ENCODE results near the gene TAOK2.
"Not testable (repeated sequence)": the region's sequence is repeated elsewhere in the genome, so short reads cannot be mapped to it uniquely, and the experiment has no call there.

The TAOK2 gene

GRCh38 chr16:29973384-29974246 lies at the start of gene TAOK2:
Gene TAOK2 (plus strand): TSS chr16:29973868. CDS start chr16:29977773, 3,905 bp downstream.
- no peaks in the 10 kb centered on the region for H3K27me3 ChIP-seq (ENCODE audit: insufficient read depth, low read depth, severe bottlenecking)
- peak; percentile 99 for DNase-seq
- H3K9me3 ChIP-seq (ENCODE audit: severe bottlenecking): peaks cover 7% of the 10 kb centered on the region
- peaks cover 37% of the 10 kb centered on the region for H3K36me3 ChIP-seq
- peak within 1 kb of the TSS; percentile 91 for H3K4me3 ChIP-seq (ENCODE audit: low read depth, low read length)
- H3K27ac ChIP-seq: peak within 1 kb of the TSS; percentile 74
- TF ChIP-seq CTCF (IDR thresholded peaks at IDR 0.05; ENCODE audit: low read depth, low read length): no peak

DNA sequence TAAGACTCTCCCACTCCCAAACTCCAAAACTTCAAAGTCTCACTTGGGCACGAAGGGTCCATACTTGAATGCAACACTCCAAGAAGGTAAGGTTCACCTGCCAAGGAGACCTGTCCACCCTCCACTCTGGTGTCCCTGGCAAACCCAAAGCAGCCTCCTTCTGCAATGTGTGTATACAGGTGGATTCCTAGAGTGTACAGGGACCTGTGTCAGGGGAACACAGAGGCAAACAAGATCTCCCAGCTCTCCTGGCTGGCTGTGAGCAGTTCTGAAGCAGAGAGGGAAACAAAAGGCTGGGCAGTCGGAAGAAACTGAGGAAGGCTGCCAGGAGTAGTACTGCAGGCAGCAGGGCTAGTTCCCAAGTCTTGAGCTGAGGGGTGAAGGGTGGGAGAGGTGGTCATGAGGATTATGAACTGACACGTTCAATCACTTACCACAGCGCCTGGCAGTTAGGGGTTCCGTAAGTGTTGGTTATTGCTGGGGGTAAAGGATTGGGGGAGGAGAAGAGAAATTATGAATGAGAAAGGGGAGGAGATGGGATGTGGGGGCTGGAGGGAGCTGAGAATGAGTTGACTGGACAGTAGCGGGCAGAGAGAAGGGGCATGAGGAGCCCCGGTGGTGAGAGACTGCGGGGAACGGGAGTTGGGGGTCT lies 48.4 kb upstream of the TAOK2 start:
- no peak for TF ChIP-seq CTCF (IDR thresholded peaks at IDR 0.05; ENCODE audit: low read depth, low read length)
- H3K9me3 ChIP-seq (ENCODE audit: severe bottlenecking): no peaks in the 10 kb centered on the region
- DNase-seq: no peak
- H3K36me3 ChIP-seq: peaks cover 8% of the 10 kb centered on the region
- peak overlapping the region; percentile 91 for H3K4me3 ChIP-seq (ENCODE audit: low read depth, low read length)
- H3K27me3 ChIP-seq (ENCODE audit: insufficient read depth, low read depth, severe bottlenecking): no peaks in the 10 kb centered on the region
- no peak overlapping the region for H3K27ac ChIP-seq

- TF ChIP-seq CTCF (IDR thresholded peaks at IDR 0.05; ENCODE audit: low read depth, low read length): no peak
- DNase-seq: peak; percentile 87
- no peaks in the 10 kb centered on the region for H3K9me3 ChIP-seq (ENCODE audit: severe bottlenecking)
- no peaks in the 10 kb centered on the region for H3K27me3 ChIP-seq (ENCODE audit: insufficient read depth, low read depth, severe bottlenecking)
- peak within 1 kb of the TSS; percentile 97 for H3K27ac ChIP-seq
- H3K4me3 ChIP-seq (ENCODE audit: low read depth, low read length): peak within 1 kb of the TSS; percentile 91
- peaks cover 4% of the 10 kb centered on the region for H3K36me3 ChIP-seq
These were observed 47.6 kb upstream of the TAOK2 start, which contains the start of gene KCTD13 for GRCh38 chr16:29925781-29926710. Gene KCTD13 (minus strand): TSS chr16:29926226. CDS start chr16:29926033, 193 bp downstream.

- no peaks in the 10 kb centered on the region for H3K27me3 ChIP-seq (ENCODE audit: insufficient read depth, low read depth, severe bottlenecking)
- peaks cover 4% of the 10 kb centered on the region for H3K36me3 ChIP-seq
- no peaks in the 10 kb centered on the region for H3K9me3 ChIP-seq (ENCODE audit: severe bottlenecking)
- TF ChIP-seq CTCF (IDR thresholded peaks at IDR 0.05; ENCODE audit: low read depth, low read length): no peak
- peak; percentile 39 for DNase-seq
- peak overlapping the region; percentile 91 for H3K4me3 ChIP-seq (ENCODE audit: low read depth, low read length)
- H3K27ac ChIP-seq: peak overlapping the region; percentile 97
These were observed 47.0 kb upstream of the TAOK2 start for GRCh38 chr16:29926711-29927052.

DNA sequence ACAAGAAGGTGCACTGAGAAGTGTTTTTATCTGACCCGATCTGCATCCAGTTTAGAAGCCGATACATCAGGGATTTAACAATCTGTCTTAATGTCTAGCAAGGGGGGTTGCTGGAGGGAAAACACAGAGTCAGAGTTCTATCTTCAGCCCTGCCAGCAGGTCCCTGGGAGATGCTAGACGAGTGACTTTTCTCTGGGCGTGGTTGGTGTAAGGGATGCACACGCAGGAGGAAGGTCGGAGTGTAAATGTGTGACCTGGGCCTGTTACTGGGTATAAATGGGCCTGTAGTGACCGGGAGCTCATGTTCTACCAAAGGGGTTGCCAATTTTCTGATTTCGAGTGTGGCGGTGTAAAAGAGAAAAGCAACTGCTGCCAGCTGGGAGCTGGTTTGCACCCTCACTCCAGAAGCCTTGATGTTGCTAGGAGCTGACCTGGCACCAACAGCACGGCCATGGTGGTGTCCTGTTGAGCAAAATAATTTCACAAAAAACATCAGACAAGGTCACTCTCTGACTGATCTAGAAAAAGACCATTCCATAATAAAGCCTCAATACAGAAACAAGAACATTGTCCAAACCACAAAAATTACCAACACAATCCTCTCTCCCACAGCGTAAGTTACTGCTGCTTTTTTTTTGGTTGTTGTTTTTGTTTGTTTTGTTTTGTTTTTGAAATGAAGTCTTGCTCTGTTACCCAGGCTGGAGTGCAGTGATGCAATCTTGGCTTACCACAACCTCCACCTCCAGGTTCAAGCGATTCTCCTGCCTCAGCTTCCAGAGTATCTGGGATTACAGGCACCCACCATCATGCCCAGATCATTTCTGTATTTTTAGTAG lies 46.4 kb upstream of the TAOK2 start:
- no peak for TF ChIP-seq CTCF (IDR thresholded peaks at IDR 0.05; ENCODE audit: low read depth, low read length)
- no peaks in the 10 kb centered on the region for H3K27me3 ChIP-seq (ENCODE audit: insufficient read depth, low read depth, severe bottlenecking)
- DNase-seq: no peak
- peak overlapping the region; percentile 91 for H3K4me3 ChIP-seq (ENCODE audit: low read depth, low read length)
- peak overlapping the region; percentile 97 for H3K27ac ChIP-seq
- H3K36me3 ChIP-seq: peaks cover under 1% of the 10 kb centered on the region
- H3K9me3 ChIP-seq (ENCODE audit: severe bottlenecking): no peaks in the 10 kb centered on the region

- H3K36me3 ChIP-seq; H3K9me3 ChIP-seq (ENCODE audit: severe bottlenecking); DNase-seq; H3K27ac ChIP-seq; H3K27me3 ChIP-seq (ENCODE audit: insufficient read depth, low read depth, severe bottlenecking); H3K4me3 ChIP-seq (ENCODE audit: low read depth, low read length): not testable (repeated sequence)
These were observed 41.9 kb upstream of the TAOK2 start for GRCh38 chr16:29931750-29932149.
